ENCODE results near the gene FARSA.
A peak's percentile ranks its signal among the peaks of the same experiment; 100 is the strongest.

FARSA gene

GRCh38 chr19:12913851-12914690 lies 19.4 kb downstream of the FARSA start:
- Histone ChIP-seq H3K36me3 (ENCODE audit: low read depth) (no peaks in the 10 kb centered on the region), H3K27ac (ENCODE audit: poor library complexity, severe bottlenecking) (no peak overlapping the region), H3K4me3 (ENCODE audit: severe bottlenecking) (no peak overlapping the region), H3K4me1 (ENCODE audit: insufficient read depth, poor library complexity, severe bottlenecking) (no peaks in the 10 kb centered on the region), H3K9me3 (ENCODE audit: severe bottlenecking) (no peaks in the 10 kb centered on the region), H3K27me3 (ENCODE audit: insufficient read depth, poor library complexity, severe bottlenecking) (no peaks in the 10 kb centered on the region)
- no peak for DNase-seq (ENCODE audit: low spot score)
- no peak for ATAC-seq (ENCODE audit: low read depth)
- TF ChIP-seq CTCF (IDR thresholded peaks at IDR 0.05; ENCODE audit: poor library complexity, severe bottlenecking) = no peak

GRCh38 chr19:12913011-12913561 lies 20.4 kb downstream of the FARSA start:
- H3K27ac ChIP-seq (ENCODE audit: poor library complexity, severe bottlenecking) = no peak overlapping the region
- peak; percentile 21; the same call in 1 of the 3 replicates for ATAC-seq (ENCODE audit: low read depth)
- no peak for DNase-seq (ENCODE audit: low spot score)
- no peak overlapping the region for H3K4me3 ChIP-seq (ENCODE audit: severe bottlenecking)
- H3K9me3 ChIP-seq (ENCODE audit: severe bottlenecking) = no peaks in the 10 kb centered on the region
- H3K4me1 ChIP-seq (ENCODE audit: insufficient read depth, poor library complexity, severe bottlenecking) = no peaks in the 10 kb centered on the region
- no peaks in the 10 kb centered on the region for H3K27me3 ChIP-seq (ENCODE audit: insufficient read depth, poor library complexity, severe bottlenecking)
- no peaks in the 10 kb centered on the region for H3K36me3 ChIP-seq (ENCODE audit: low read depth)
- no peak for TF ChIP-seq CTCF (IDR thresholded peaks at IDR 0.05; ENCODE audit: poor library complexity, severe bottlenecking)

- H3K36me3 ChIP-seq (ENCODE audit: low read depth) = no peaks in the 10 kb centered on the region
- H3K27me3 ChIP-seq (ENCODE audit: insufficient read depth, poor library complexity, severe bottlenecking) = no peaks in the 10 kb centered on the region
- H3K9me3 ChIP-seq (ENCODE audit: severe bottlenecking) = no peaks in the 10 kb centered on the region
- H3K4me3 ChIP-seq (ENCODE audit: severe bottlenecking) = no peak overlapping the region
- ATAC-seq (ENCODE audit: low read depth) = no peak
- H3K4me1 ChIP-seq (ENCODE audit: insufficient read depth, poor library complexity, severe bottlenecking) = no peaks in the 10 kb centered on the region
- no peak for DNase-seq (ENCODE audit: low spot score)
- no peak overlapping the region for H3K27ac ChIP-seq (ENCODE audit: poor library complexity, severe bottlenecking)
- no peak for TF ChIP-seq CTCF (IDR thresholded peaks at IDR 0.05; ENCODE audit: poor library complexity, severe bottlenecking)
Observed at GRCh38 chr19:12912571-12912970, 20.9 kb downstream of the FARSA start.

GRCh38 chr19:12907166-12907565 lies 26.3 kb downstream of the FARSA start:
- Histone ChIP-seq H3K4me3 (ENCODE audit: severe bottlenecking) (no peak overlapping the region), H3K27ac (ENCODE audit: poor library complexity, severe bottlenecking) (no peak overlapping the region), H3K27me3 (ENCODE audit: insufficient read depth, poor library complexity, severe bottlenecking) (no peaks in the 10 kb centered on the region), H3K9me3 (ENCODE audit: severe bottlenecking) (no peaks in the 10 kb centered on the region), H3K36me3 (ENCODE audit: low read depth) (no peaks in the 10 kb centered on the region), H3K4me1 (ENCODE audit: insufficient read depth, poor library complexity, severe bottlenecking) (no peaks in the 10 kb centered on the region)
- DNase-seq (ENCODE audit: low spot score) = no peak
- ATAC-seq (ENCODE audit: low read depth) = no peak
- TF ChIP-seq CTCF (IDR thresholded peaks at IDR 0.05; ENCODE audit: poor library complexity, severe bottlenecking) = no peak
